Measurements from ENCODE around the gene TK2. TPM values are rescaled to one million over a fixed set of nuclear protein-coding genes. Genes with fewer than 3 reads are reported as not detected.
"Not testable (repeated sequence)": the region's sequence is repeated elsewhere in the genome, so short reads cannot be mapped to it uniquely, and the experiment has no call there.

TK2 gene
- total RNA-seq, 1 experiment from 2014 or later, result 10.3 TPM

- DNase-seq (ENCODE audit: low spot score), result no peak
- in situ Hi-C loops (cut with HindIII; ENCODE audit: low sequenced_read_pairs), result no loop called here
Measured at GRCh38 chr16:66479661-66480264, 70.2 kb downstream of the TK2 start.

GRCh38 chr16:66478733-66479511 lies 71.0 kb downstream of the TK2 start:
- DNase-seq (ENCODE audit: low spot score), result peak; percentile 52
- in situ Hi-C loops (cut with HindIII; ENCODE audit: low sequenced_read_pairs), result no loop called here

- in situ Hi-C loops (cut with HindIII; ENCODE audit: low sequenced_read_pairs), result no loop called here
Measured at GRCh38 chr16:66477028-66477515, 72.8 kb downstream of the TK2 start.

GRCh38 chr16:66476328-66477027 lies 73.4 kb downstream of the TK2 start:
- in situ Hi-C loops (cut with HindIII; ENCODE audit: low sequenced_read_pairs), result no loop called here
- DNase-seq (ENCODE audit: low spot score), result no peak

More at GRCh38 chr16:66477028-66477515, 72.8 kb downstream of the TK2 start:
- no peak for DNase-seq (ENCODE audit: low spot score)

- no peak for DNase-seq (ENCODE audit: low spot score)
Measured at GRCh38 chr16:66475232-66475631, 74.7 kb downstream of the TK2 start.

GRCh38 chr16:66474750-66475199 lies 75.1 kb downstream of the TK2 start:
- no peak for DNase-seq (ENCODE audit: low spot score)

More at GRCh38 chr16:66475232-66475631, 74.7 kb downstream of the TK2 start:
- in situ Hi-C loops (cut with HindIII; ENCODE audit: low sequenced_read_pairs), result no loop called here

GRCh38 chr16:66473654-66474519 lies 76.0 kb downstream of the TK2 start:
- DNase-seq (ENCODE audit: low spot score), result no peak
- in situ Hi-C loops (cut with HindIII; ENCODE audit: low sequenced_read_pairs), result no loop called here

More at GRCh38 chr16:66474750-66475199, 75.1 kb downstream of the TK2 start:
- in situ Hi-C loops (cut with HindIII; ENCODE audit: low sequenced_read_pairs), result no loop called here

GRCh38 chr16:66473051-66473571 lies 76.8 kb downstream of the TK2 start:
- DNase-seq (ENCODE audit: low spot score), result no peak

GRCh38 chr16:66471716-66472393 lies 78.1 kb downstream of the TK2 start:
- DNase-seq (ENCODE audit: low spot score), result no peak
- in situ Hi-C loops (cut with HindIII; ENCODE audit: low sequenced_read_pairs), result no loop called here

More at GRCh38 chr16:66473051-66473571, 76.8 kb downstream of the TK2 start:
- in situ Hi-C loops (cut with HindIII; ENCODE audit: low sequenced_read_pairs), result no loop called here

GRCh38 chr16:66471264-66471663 lies 78.7 kb downstream of the TK2 start:
- DNase-seq (ENCODE audit: low spot score), result no peak
- in situ Hi-C loops (cut with HindIII; ENCODE audit: low sequenced_read_pairs), result no loop called here

GRCh38 chr16:66470556-66470955 lies 79.4 kb downstream of the TK2 start:
- in situ Hi-C loops (cut with HindIII; ENCODE audit: low sequenced_read_pairs), result no loop called here
- DNase-seq (ENCODE audit: low spot score), result no peak

GRCh38 chr16:66469947-66470546 lies 79.9 kb downstream of the TK2 start:
- in situ Hi-C loops (cut with HindIII; ENCODE audit: low sequenced_read_pairs), result no loop called here
- no peak for DNase-seq (ENCODE audit: low spot score)

GRCh38 chr16:66469291-66469946 lies 80.5 kb downstream of the TK2 start:
- in situ Hi-C loops (cut with HindIII; ENCODE audit: low sequenced_read_pairs), result no loop called here
- no peak for DNase-seq (ENCODE audit: low spot score)

- in situ Hi-C loops (cut with HindIII; ENCODE audit: low sequenced_read_pairs), result no loop called here
- no peak for DNase-seq (ENCODE audit: low spot score)
Measured at GRCh38 chr16:66468321-66468965, 81.5 kb downstream of the TK2 start.

- no peak for DNase-seq (ENCODE audit: low spot score)
- in situ Hi-C loops (cut with HindIII; ENCODE audit: low sequenced_read_pairs), result no loop called here
Measured at GRCh38 chr16:66467611-66468010, 82.3 kb downstream of the TK2 start.

- DNase-seq (ENCODE audit: low spot score); in situ Hi-C loops (cut with HindIII; ENCODE audit: low sequenced_read_pairs): not testable (repeated sequence)
Measured at GRCh38 chr16:66466636-66467035, 83.3 kb downstream of the TK2 start.

GRCh38 chr16:66465946-66466345 lies 84.0 kb downstream of the TK2 start:
- in situ Hi-C loops (cut with HindIII; ENCODE audit: low sequenced_read_pairs); DNase-seq (ENCODE audit: low spot score): not testable (repeated sequence)

All from G401 (cell line).